GM12878 (cell line): Measurements from ENCODE around the gene GATAD2B. TPM values are rescaled to one million over a fixed set of nuclear protein-coding genes. Genes with fewer than 3 reads are reported as not detected.

Experiments used
- ATF2 ChIP-seq: IDR thresholded peaks from 2 replicates; pipeline ENCODE4 v1.6.1; 2012; ENCODE audit warnings: low read length, inconsistent platforms
- BRCA1 ChIP-seq: IDR thresholded peaks from 2 replicates; pipeline ENCODE4 v1.6.1; 2011; ENCODE audit warnings: low read depth, low read length, improper control_type of control experiment
- CUX1 ChIP-seq: IDR thresholded peaks from 2 replicates; pipeline ENCODE4 v1.6.1; 2012; ENCODE audit warnings: improper control_type of control experiment, low read depth, low read length; ENCODE audit not compliant: insufficient replicate concordance
- E4F1 ChIP-seq: fragments of 450-650 bp; IDR thresholded peaks from 2 replicates; pipeline ENCODE4 v1.6.1; 2018; ENCODE audit warnings: borderline replicate concordance, mild to moderate bottlenecking; ENCODE audit not compliant: partially characterized antibody
- EGR1 ChIP-seq, 2 experiments: IDR thresholded peaks; 1 replicate in 1 of 2; 2 replicates in 1 of 2; pipeline ENCODE4 v1.6.1; 2011 to 2012; ENCODE audit warnings: low read depth in 2 of 2, low read length in 2 of 2, borderline replicate concordance in 1 of 2, mild to moderate bottlenecking in 1 of 2, moderate library complexity in 1 of 2
- FOXK2 ChIP-seq: fragments of 450-650 bp; IDR thresholded peaks from 2 replicates; pipeline ENCODE4 v1.6.1; 2017; ENCODE audit warnings: mild to moderate bottlenecking, moderate library complexity
- FOXM1 ChIP-seq: IDR thresholded peaks from 2 replicates; pipeline ENCODE4 v1.6.1; 2012; ENCODE audit warnings: low read depth, mild to moderate bottlenecking, inconsistent platforms, low read length, moderate library complexity
- MEF2A ChIP-seq: IDR thresholded peaks from 2 replicates; pipeline ENCODE4 v1.6.1; 2011; ENCODE audit warnings: low read depth, mild to moderate bottlenecking, low read length, moderate library complexity; ENCODE audit not compliant: insufficient read depth
- MEF2B ChIP-seq: fragments of 450-650 bp; IDR thresholded peaks from 2 replicates; pipeline ENCODE4 v1.6.1; 2018; ENCODE audit warnings: mild to moderate bottlenecking, moderate library complexity; ENCODE audit not compliant: partially characterized antibody, poor library complexity, severe bottlenecking
- MLLT1 ChIP-seq: fragments of 450-650 bp; IDR thresholded peaks from 2 replicates; pipeline ENCODE4 v1.6.1; 2016; ENCODE audit warnings: mild to moderate bottlenecking
- PAX8 ChIP-seq: fragments of 450-650 bp; IDR thresholded peaks from 2 replicates; pipeline ENCODE4 v1.6.1; 2017; ENCODE audit warnings: mild to moderate bottlenecking, moderate library complexity
- PKNOX1 ChIP-seq: fragments of 450-650 bp; IDR thresholded peaks from 2 replicates; pipeline ENCODE4 v1.6.1; 2016; ENCODE audit warnings: mild to moderate bottlenecking
- RCOR1 ChIP-seq: conservative IDR thresholded peaks from 2 replicates; pipeline ENCODE4 v1.6.1; 2012; ENCODE audit warnings: low read depth, low read length, improper control_type of control experiment
- RUNX3 ChIP-seq: IDR thresholded peaks from 2 replicates; pipeline ENCODE4 v1.6.1; 2012; ENCODE audit warnings: low read length, inconsistent platforms
- SMC3 ChIP-seq: IDR thresholded peaks from 2 replicates; pipeline ENCODE4 v1.6.1; 2011; ENCODE audit warnings: low read length, improper control_type of control experiment, borderline replicate concordance
- SRF ChIP-seq, 2 experiments: IDR thresholded peaks; 2 replicates each; pipeline ENCODE4 v1.6.1; 2011; ENCODE audit warnings: low read depth in 2 of 2, low read length in 2 of 2, mild to moderate bottlenecking in 1 of 2, moderate library complexity in 1 of 2
- ZSCAN29 ChIP-seq: fragments of 450-650 bp; IDR thresholded peaks from 2 replicates; pipeline ENCODE4 v1.6.1; 2017; ENCODE audit warnings: mild to moderate bottlenecking, moderate library complexity
- polyA plus RNA-seq, 11 experiments: library from polyadenylated mRNA; depleted of rRNA in 4 of 11; unstranded in 6 of 11; stranded (reverse) in 5 of 11; fragments of >200 nt; fragmentation: Nextera tagmentation in 4 of 11; fragmentation: Illumina TruSeq in 1 of 11; extraction: Ambion mirVana in 4 of 11; extraction: Trizol in 1 of 11; gene quantifications; 1 replicate in 1 of 11; 2 replicates in 10 of 11; pipeline versions ENCODE4 v1.2.1 to v1.2.3, GENCODE V29; 2011 to 2016; ENCODE audit warnings: inconsistent platforms in 2 of 11, missing spikeins in 2 of 11, low read depth in 1 of 11
- total RNA-seq, 4 experiments: library from RNA; depleted of rRNA in 3 of 4; stranded (reverse); fragments of >200 nt in 3 of 4; fragmentation: Illumina TruSeq in 1 of 4; extraction: Trizol in 1 of 4; gene quantifications; 2 replicates each; pipeline versions ENCODE4 v1.2.1 to v1.2.3, GENCODE V29; 2013 to 2021

The GATAD2B gene
- total and polyA plus RNA-seq, 10 of the 15 experiments (the other 5 are each of a cell fraction or from before 2014, with no cell fraction given): 2.4 to 63.1 (median 8.7) TPM

- TF ChIP-seq CUX1 (no peak), PAX8 (no peak), E4F1 (no peak), MEF2B (peak; percentile 20), ZSCAN29 (no peak), SMC3 (peak; percentile 65; the same call in 1 of the 2 replicates), FOXK2 (no peak), PKNOX1 (no peak), RCOR1 (no peak), ATF2 (no peak), MLLT1 (no peak), EGR1 (IDR thresholded peaks at IDR 0.05; ENCODE audit: borderline replicate concordance in 1 of 2, low read depth in 2 of 2, low read length in 2 of 2) (peak in 1 of 2 experiments; percentile 51; a peak in 1 of 3 replicates), RUNX3 (no peak; the same call in none of the 2 replicates), MEF2A (0 out of 2 replicates have a peak, but pooled peaks have one; percentile 15), SRF (IDR thresholded peaks at IDR 0.05; ENCODE audit: low read depth in 2 of 2, low read length in 2 of 2) (0 out of 4 replicates have a peak, but pooled peaks of 1 of the 2 experiments have one; percentile 43), FOXM1 (peak; percentile 38; the same call in 1 of the 2 replicates), BRCA1 (no peak)
Observed at GRCh38 chr1:153946622-153947241, 24.0 kb upstream of the GATAD2B start, which contains the start of gene DENND4B (continued).
